DND-41 (cell line): ENCODE measurements around the gene PHACTR1.

Source experiments
- CTCF ChIP-seq: IDR thresholded peaks from 2 replicates; pipeline ENCODE4 v1.5.1; 2012; ENCODE audit warnings: borderline replicate concordance, low read length, moderate library complexity, mild to moderate bottlenecking; ENCODE audit not compliant: poor library complexity, severe bottlenecking; ENCODE audit errors: extremely low read depth
- EZH2 ChIP-seq: IDR thresholded peaks from 3 replicates; pipeline ENCODE4 v1.6.1; 2012; ENCODE audit warnings: borderline replicate concordance, low read depth, mild to moderate bottlenecking, moderate library complexity, low read length, inconsistent platforms; ENCODE audit not compliant: severe bottlenecking

GRCh38 chr6:13267142-13267651 lies 550.6 kb downstream of the PHACTR1 start:
- no peak for TF ChIP-seq CTCF
- TF ChIP-seq EZH2, result no peak
